Caco-2 (cell line): ENCODE results near the gene BACH2. TPM values are rescaled to one million over a fixed set of nuclear protein-coding genes. Genes with fewer than 3 reads are reported as not detected.

Experiments
- BruUV-seq: library from RNA; stranded (reverse); fragments of 400-500 nt; replicated peaks from 2 replicates; lab custom pipeline; 2021; lab: Mats Ljungman, UMichigan
- CTCF ChIA-PET: fragments of 300-600 bp; sonication (Branson Sonifier 250); formaldehyde crosslinking; loops from one replicate; lab custom pipeline; 2022; ENCODE audit warnings: antibody characterized with exemption; lab: Charles Lee
- POLR2A ChIA-PET: fragments of 300-600 bp; sonication (Branson Sonifier 250); formaldehyde crosslinking; loops from one replicate; lab custom pipeline; 2022; ENCODE audit warnings: antibody characterized with exemption; lab: Charles Lee
- DNase-seq, 2 experiments: peaks; one replicate each; pipeline versions ENCODE4 v3.0.0 to v3.0.0-alpha.2; 2020 to 2022
- H3K27me3 ChIP-seq: replicated peaks from 2 replicates; pipeline ENCODE4 v1.6.0; 2011; ENCODE audit warnings: low read length; ENCODE audit not compliant: control insufficient read depth, insufficient read depth
- H3K36me3 ChIP-seq: 2 replicates; pipeline ENCODE4 v1.5.1; 2011; ENCODE audit warnings: low read length; ENCODE audit not compliant: control insufficient read depth, insufficient read depth
- H3K4me1 ChIP-seq: fragments of 250-450 bp; sonication (Bioruptor Pico); 2 replicates; pipeline ENCODE4 v1.5.1; 2020; ENCODE audit warnings: mild to moderate bottlenecking
- H3K4me3 ChIP-seq: 2 replicates; pipeline ENCODE4 v1.5.1; 2011; ENCODE audit warnings: low read depth, mild to moderate bottlenecking, control low read depth, low read length
- H3K9me3 ChIP-seq: fragments of 250-450 bp; sonication (Bioruptor Pico); 2 replicates; pipeline ENCODE4 v1.5.1; 2020; ENCODE audit warnings: mild to moderate bottlenecking, moderate library complexity
- H3K27ac Mint-ChIP-seq: one replicate; pipeline ENCODE4 v1.8.0; 2022; ENCODE audit warnings: mixed read lengths; ENCODE audit not compliant: unreplicated experiment
- H3K27me3 Mint-ChIP-seq: one replicate; pipeline ENCODE4 v1.8.0; 2022; ENCODE audit warnings: mixed read lengths; ENCODE audit not compliant: insufficient read depth, unreplicated experiment
- H3K36me3 Mint-ChIP-seq: one replicate; pipeline ENCODE4 v1.8.0; 2022; ENCODE audit warnings: mild to moderate bottlenecking, mixed read lengths; ENCODE audit not compliant: insufficient read depth, unreplicated experiment
- H3K4me1 Mint-ChIP-seq: one replicate; pipeline ENCODE4 v1.8.0; 2022; ENCODE audit warnings: low read depth, mixed read lengths; ENCODE audit not compliant: unreplicated experiment
- H3K4me3 Mint-ChIP-seq: one replicate; pipeline ENCODE4 v1.8.0; 2022; ENCODE audit warnings: mild to moderate bottlenecking, moderate library complexity, mixed read lengths; ENCODE audit not compliant: unreplicated experiment
- H3K9me3 Mint-ChIP-seq: one replicate; pipeline ENCODE4 v1.8.0; 2022; ENCODE audit warnings: mixed read lengths; ENCODE audit not compliant: unreplicated experiment
- intact Hi-C: fragments of 100-400 bp; cut with micrococcal nuclease; formaldehyde crosslinking; loops from one replicate; pipeline ENCODE4 v1.10.0; 2022; ENCODE audit not compliant: unreplicated experiment
- total RNA-seq: library from RNA; stranded (reverse); gene quantifications from 2 replicates; pipeline ENCODE4 v1.2.3, GENCODE V29; 2022
- TF ChIP-seq, protein P1 (sequence below), 2 experiments: fragments of 200-600 bp in 1 of 2; IDR thresholded peaks; 1 replicate in 1 of 2; 2 replicates in 1 of 2; pipeline versions ENCODE4 v1.5.1 to v1.8.0; 2011 to 2022; ENCODE audit warnings: antibody characterized with exemption in 1 of 2, control low read depth in 1 of 2, inconsistent platforms in 1 of 2, low read depth in 1 of 2, low read length in 1 of 2, mild to moderate bottlenecking in 1 of 2, moderate library complexity in 1 of 2; ENCODE audit not compliant: insufficient read depth in 1 of 2, severe bottlenecking in 1 of 2, unreplicated experiment in 1 of 2

Gene BACH2
- total RNA-seq, 1 experiment from 2014 or later = 0.43 TPM

DNA sequence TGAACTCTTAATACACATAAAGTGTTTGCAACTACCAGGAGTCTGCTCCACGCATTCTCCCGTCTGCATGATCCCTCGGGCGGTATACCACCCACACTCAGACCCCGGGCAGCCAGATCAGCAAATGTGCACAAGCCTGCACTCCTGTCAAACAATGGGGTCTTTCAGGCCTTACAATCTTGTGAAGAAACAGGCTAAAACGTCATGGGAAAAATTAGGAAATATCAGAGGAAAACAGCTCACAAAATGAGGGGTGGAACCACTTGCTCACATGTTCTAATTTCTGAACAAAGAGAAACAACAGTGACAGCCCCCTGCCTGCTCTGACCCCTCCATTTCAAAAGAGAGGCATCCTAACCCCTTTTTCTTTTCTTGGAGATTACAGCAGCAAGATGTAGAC lies 69.4 kb downstream of the BACH2 start:
- Mint-ChIP-seq H3K4me1 (peaks cover 7% of the 10 kb centered on the region), H3K27me3 (no peaks in the 10 kb centered on the region), H3K4me3 (no peak overlapping the region), H3K36me3 (no peaks in the 10 kb centered on the region), H3K9me3 (peaks cover 10% of the 10 kb centered on the region), H3K27ac (no peak overlapping the region)
- ChIA-PET POLR2A (no interaction called here), CTCF (no interaction called here)
- no peaks in the 10 kb centered on the region for H3K4me1 ChIP-seq
- no peaks in the 10 kb centered on the region for H3K36me3 ChIP-seq
- TF ChIP-seq, protein P1, sequence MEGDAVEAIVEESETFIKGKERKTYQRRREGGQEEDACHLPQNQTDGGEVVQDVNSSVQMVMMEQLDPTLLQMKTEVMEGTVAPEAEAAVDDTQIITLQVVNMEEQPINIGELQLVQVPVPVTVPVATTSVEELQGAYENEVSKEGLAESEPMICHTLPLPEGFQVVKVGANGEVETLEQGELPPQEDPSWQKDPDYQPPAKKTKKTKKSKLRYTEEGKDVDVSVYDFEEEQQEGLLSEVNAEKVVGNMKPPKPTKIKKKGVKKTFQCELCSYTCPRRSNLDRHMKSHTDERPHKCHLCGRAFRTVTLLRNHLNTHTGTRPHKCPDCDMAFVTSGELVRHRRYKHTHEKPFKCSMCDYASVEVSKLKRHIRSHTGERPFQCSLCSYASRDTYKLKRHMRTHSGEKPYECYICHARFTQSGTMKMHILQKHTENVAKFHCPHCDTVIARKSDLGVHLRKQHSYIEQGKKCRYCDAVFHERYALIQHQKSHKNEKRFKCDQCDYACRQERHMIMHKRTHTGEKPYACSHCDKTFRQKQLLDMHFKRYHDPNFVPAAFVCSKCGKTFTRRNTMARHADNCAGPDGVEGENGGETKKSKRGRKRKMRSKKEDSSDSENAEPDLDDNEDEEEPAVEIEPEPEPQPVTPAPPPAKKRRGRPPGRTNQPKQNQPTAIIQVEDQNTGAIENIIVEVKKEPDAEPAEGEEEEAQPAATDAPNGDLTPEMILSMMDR (IDR thresholded peaks at IDR 0.05; ENCODE audit: insufficient read depth in 1 of 2, low read depth in 1 of 2, low read length in 1 of 2, severe bottlenecking in 1 of 2, unreplicated experiment in 1 of 2) = no peak
- H3K9me3 ChIP-seq = no peaks in the 10 kb centered on the region
- H3K27me3 ChIP-seq = no peaks in the 10 kb centered on the region
- H3K4me3 ChIP-seq = no peak overlapping the region
- DNase-seq = no peak
- BruUV-seq = no TSS peak
- intact Hi-C loops = no loop called here

DNA sequence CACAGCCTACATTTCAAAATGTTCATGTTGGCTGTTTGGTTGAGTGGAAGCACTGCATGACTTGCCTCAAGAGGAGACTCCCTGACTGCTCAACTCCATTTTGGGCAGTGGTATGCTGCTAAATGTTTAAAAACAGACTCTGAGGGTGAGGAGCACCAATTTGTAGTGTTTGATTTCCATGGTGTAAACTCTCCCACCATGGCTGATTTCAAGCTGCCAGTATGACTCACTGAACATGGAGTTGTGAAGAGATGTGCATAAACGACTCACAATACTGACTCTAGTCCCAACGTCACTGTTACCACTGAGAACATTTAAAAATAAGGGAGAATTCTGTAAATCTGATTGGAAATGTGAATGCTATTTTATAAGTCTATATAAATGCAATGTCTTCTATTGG lies 70.4 kb downstream of the BACH2 start:
- Mint-ChIP-seq H3K9me3 (peaks cover 16% of the 10 kb centered on the region), H3K27me3 (no peaks in the 10 kb centered on the region), H3K36me3 (no peaks in the 10 kb centered on the region), H3K4me3 (no peak overlapping the region), H3K4me1 (peaks cover 7% of the 10 kb centered on the region), H3K27ac (no peak overlapping the region)
- POLR2A ChIA-PET = no interaction called here
- CTCF ChIA-PET = no interaction called here
- Histone ChIP-seq H3K4me1 (no peaks in the 10 kb centered on the region), H3K9me3 (no peaks in the 10 kb centered on the region), H3K27me3 (no peaks in the 10 kb centered on the region), H3K36me3 (no peaks in the 10 kb centered on the region), H3K4me3 (no peak overlapping the region)
- DNase-seq = no peak
- TF ChIP-seq, protein P1 (IDR thresholded peaks at IDR 0.05; ENCODE audit: insufficient read depth in 1 of 2, low read depth in 1 of 2, low read length in 1 of 2, severe bottlenecking in 1 of 2, unreplicated experiment in 1 of 2) = no peak
- BruUV-seq = no TSS peak
- intact Hi-C loops = no loop called here

DNA sequence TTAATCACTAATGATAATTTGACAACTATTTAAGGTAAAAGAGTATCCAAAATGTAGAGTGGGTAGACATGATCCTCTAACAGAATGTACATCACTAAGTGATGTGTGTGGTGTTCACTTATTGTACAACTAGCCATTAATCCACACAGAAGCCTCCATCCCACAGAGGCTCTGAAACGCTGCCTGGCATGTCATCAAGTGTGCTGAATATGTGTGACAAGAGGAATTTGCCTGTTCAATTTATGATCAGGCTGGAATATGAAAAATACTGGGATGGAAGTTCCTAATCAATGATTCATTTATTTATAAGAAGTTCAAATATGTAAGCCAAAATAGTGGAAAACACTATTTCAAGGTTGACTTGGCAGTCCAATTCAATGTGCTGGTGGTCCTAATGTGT lies 72.4 kb downstream of the BACH2 start:
- H3K36me3 Mint-ChIP-seq = no peaks in the 10 kb centered on the region
- BruUV-seq = no TSS peak
- DNase-seq = no peak
- H3K9me3 ChIP-seq = no peaks in the 10 kb centered on the region
- CTCF ChIA-PET = no interaction called here
- POLR2A ChIA-PET = no interaction called here
- peaks cover 7% of the 10 kb centered on the region for H3K4me1 Mint-ChIP-seq
- H3K4me3 Mint-ChIP-seq = no peak overlapping the region
- no peak overlapping the region for H3K4me3 ChIP-seq
- H3K27me3 Mint-ChIP-seq = no peaks in the 10 kb centered on the region
- no peaks in the 10 kb centered on the region for H3K36me3 ChIP-seq
- intact Hi-C loops = no loop called here
- TF ChIP-seq, protein P1 (IDR thresholded peaks at IDR 0.05; ENCODE audit: insufficient read depth in 1 of 2, low read depth in 1 of 2, low read length in 1 of 2, severe bottlenecking in 1 of 2, unreplicated experiment in 1 of 2) = no peak
- no peak overlapping the region for H3K27ac Mint-ChIP-seq
- no peaks in the 10 kb centered on the region for H3K27me3 ChIP-seq
- H3K9me3 Mint-ChIP-seq = peaks cover 16% of the 10 kb centered on the region
- 0 out of 2 replicates have a peak, but pooled peaks cover 4% of the 10 kb centered on the region for H3K4me1 ChIP-seq
